ENCODE data around the gene TAOK3.
A peak's percentile ranks its signal among the peaks of the same experiment; 100 is the strongest.

Gene TAOK3

DNA sequence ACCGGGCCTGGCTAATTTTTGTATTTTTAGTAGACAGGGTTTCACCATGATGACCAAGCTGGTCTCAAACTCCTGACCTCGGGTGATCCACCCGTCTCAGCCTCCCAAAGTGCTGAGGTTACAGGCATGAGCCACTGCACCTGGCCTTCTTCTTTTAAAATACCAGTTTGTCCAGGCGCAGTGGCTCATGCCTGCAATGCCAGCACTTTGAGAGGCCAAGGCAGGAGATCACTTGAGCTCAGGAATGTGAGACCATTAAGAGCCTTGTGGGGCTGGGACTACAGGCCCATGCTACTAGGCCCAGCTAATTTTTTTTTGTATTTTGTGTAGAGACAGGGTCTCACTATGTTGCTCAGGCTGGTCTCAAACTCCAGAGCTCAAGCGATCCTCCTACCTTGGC is 244.8 kb downstream of the TAOK3 start:
- no peak for DNase-seq

DNA sequence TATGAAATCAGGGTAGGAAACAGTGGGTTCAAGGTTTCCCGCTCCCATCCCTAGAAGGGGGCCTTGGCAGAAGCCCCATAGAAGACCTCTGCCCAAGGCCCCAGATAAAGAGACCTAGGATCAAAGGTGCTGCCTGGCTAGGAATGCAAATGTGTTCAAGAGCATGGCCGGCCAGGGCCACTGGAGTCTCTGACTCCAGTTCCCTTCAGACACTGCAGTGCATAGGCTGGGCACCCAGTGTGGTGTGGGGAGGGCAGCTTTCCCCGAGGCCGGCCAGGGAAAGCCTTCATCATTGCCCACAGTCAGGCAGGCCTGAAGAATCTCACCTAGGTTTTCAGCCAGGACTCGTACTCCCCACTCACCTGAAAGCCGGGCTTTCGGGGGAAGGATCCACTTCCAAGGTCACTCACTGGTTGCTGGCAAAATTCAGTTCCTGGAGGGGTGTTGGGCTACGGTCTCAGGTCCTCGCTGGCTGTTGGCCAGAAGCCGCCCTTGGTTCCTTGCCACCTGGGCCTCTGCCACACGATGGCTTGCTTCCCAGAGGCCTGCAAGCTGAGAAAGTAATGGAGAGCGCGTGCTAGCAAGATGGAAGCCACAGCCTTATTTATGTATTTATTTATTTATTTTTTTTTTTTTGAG is 246.5 kb downstream of the TAOK3 start:
- DNase-seq: no peak

DNA sequence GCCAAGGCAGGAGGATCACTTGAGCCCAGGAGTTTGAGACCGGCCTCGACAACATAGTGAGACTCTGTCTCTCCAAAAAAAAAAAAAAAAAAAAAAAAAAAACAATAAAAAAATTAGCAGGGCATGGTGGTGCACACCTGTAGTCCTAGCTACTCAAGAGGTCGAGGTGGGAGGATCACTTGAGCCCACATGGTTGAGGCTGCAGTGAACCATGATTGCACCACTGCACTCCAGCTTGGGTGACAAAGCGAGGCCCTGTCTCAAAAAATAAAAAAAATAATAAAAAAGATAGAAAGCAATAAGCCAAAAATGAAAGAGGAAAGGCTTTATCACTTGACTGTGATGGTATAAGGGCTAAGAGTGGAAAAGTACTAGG is 247.0 kb downstream of the TAOK3 start:
- no peak for DNase-seq

DNA sequence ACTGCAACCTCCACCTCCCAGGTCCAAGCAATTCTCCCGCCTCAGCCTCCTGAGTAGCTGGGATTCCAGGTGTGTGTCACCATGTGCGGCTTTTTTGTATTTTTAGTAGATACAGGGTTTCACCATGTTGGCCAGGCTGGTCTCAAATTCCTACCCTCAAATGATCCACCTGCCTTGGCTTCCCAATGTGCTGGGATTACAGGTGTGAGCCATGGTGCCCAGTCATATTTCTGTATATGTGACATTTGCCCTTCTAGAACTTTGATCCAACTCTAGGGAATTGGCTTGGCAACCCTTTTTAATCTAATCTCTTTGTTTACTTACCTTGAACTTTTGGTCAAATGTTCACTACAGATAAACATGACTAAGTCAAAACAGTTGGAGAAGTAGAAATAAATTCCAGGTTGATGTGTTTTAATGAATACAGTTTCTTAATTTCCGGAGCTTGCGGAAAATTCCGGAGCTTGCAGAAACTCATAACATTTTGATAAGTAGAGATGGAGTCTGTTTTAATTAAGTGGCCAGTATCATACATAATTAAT is 248.3 kb downstream of the TAOK3 start:
- DNase-seq: no peak

DNA sequence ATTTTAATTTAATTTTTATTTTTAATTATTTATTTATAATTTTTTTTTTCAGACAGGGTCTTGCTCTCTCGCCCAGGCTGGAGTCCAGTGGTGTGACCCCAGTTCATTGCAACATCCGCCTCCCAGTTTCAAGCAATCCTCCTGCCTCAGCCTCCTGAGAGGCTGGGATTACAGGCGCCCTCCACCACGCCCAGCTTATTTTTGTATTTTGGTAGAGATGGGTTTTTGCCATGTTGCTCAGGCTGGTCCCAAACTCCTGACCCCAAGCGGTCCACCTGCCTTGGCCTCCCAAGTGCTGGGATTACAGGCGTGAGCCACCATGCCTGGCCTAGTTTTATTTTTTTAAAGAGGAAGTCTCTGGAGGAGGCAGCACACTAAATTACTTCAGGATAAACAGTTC is 250.4 kb downstream of the TAOK3 start:
- no peak for DNase-seq

DNA sequence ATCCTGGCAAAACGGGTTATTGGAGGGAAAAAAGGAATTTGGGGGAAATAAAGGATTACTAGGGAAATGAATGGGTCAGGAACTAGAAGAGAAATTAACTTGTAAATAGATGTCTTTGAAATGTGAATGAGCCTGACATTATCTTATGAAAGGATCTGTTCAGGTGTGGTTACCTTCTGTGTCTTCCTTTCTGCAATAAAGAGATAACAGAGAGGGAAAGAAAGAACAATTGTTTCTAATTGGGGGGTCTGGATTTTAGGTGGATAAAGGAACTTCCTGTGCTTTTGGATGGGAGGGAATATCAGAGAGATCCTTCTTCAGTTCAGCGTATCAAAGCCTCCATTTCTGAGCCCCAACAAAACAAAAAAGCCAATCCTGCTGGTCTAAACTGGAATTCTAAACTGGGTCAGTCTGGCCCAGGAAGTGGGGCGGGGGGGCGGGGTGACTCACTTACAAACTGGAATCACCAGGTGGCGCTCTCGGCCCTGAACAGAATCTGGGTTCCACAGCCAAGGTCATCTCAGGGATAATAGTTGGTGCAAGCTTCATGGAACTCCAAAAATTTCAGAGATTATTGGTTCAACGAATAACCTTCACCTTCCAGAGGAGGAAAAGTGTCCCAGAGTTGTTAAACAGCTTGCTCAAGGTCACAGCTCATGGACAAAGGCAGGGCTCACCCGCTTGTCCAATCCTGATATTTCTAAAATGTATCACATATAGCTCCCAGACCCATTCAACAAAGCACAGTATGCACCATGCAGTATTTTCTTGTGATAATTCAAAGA is 251.9 kb downstream of the TAOK3 start:
- DNase-seq: peak; percentile 63

DNA sequence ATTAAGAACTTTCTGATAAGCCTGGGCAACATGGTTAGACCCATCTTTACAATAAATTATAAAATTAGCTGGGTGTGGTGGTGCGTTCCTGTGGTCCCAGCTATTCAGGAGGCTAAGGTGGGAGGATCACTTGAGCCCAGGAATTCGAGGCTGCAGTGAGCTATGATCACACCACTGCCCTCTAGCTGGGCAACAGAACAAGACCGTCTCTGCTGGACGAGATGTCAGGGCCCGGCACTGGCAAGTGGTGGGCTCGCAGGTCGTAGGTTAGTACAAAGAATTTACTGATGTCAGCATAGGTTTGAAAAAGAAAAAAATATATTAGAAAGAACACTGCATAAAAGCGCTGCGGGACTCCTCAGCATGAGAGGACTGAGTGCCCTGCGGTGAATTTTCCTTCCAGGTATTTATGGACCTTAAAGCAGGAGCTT is 253.2 kb downstream of the TAOK3 start:
- DNase-seq: no peak

DNA sequence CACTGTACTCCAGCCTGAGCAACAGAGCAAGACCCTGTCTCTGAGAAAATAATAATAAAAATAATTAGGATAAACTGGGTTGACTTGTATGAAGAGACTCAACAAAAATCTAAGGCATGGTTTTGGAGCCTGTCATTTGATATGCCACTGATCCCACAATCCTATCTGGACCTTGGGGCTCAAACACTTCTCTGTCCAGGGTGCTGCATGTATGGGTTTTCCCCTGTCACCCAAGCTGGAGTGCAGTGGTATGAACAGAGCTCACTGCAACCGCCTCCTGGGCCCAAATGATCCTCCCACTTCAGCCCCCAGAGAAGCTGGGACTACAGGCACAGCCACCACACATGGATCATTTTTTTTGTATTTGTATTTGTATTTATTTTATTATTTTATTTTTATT is 263.6 kb downstream of the TAOK3 start:
- no peak for DNase-seq

DNA sequence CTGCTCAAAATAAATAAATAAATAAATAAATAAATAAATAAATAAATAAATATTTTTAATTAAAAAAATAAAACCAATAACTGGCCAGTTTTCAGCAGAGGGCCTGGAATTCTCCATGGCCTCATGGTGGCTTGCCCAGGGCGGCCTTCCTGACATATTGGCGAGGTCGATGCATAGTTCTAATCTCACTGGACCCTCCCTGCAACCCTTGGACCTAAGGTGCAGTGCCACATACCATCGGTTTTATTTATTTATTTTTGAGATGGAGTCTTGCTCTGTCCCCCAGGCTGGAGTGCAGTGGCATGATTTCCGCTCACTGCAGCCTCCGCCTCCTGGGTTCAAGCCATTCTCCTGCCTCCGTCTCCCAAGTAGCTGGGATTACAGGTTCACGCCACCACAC is 265.0 kb downstream of the TAOK3 start:
- no peak for DNase-seq

DNA sequence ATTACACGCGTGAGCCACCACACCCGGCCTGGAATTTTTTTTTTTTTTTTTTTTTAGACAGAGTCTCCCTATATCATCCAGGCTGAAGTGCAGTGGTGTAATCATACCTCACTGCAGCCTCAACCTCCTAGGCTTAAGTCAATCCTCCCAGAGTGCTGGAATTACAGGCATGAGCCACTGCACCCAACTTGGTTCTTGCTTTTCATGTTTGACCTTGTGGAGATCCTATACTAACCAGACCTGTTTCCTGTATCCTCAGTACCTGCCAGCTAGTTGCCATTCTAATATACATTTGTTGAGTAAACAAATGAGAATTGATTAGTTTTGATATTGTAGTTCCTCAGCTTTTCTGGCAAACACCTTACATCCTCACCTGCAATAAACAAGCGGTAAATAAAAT is 265.7 kb downstream of the TAOK3 start:
- DNase-seq: no peak

DNA sequence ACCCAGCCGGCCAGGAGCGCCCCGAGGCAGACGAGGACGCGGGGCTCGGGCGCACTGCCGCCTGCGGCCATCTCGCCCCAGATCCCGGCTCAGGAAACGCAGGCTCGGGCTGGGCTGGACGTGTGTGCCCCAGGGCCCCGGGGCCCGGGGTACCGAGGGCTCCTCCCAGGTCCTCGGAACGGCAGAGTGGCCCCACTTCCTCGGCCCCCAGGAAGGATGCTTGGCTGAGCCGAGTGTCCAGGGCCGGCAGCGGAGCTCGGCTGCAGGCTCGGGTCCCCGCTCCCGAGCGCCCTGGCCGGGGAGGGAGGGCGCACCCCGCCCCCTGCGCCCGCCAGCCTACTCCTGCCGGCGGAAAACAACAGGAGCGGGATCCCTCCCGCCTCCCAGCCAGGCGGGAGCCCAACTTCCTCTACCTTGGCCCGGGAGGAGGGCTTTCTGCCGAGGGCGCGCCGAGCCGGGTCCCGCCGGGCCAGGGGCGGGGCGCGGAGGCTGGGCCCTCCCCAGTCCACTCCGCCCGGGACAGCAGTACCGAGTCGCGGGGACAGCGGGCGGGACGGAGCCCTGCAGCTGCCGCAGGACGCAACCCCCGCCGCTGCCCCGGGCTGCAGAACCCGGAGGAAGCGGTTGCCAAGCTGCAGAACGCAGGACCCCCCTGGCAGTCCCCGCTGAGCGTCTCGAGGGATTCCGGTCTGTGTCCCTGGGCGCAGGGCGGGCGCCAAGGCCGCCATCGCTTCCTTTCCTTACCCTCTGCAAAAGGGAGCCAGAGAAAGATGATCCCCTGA is 268.9 kb downstream of the TAOK3 start, which contains the start of gene VSIG10:
VSIG10 (minus strand) TSS at position 411 of the 782 bp plus-strand sequence; CDS start at position 71, 340 bp downstream.
- DNase-seq: peak; percentile 71

DNA sequence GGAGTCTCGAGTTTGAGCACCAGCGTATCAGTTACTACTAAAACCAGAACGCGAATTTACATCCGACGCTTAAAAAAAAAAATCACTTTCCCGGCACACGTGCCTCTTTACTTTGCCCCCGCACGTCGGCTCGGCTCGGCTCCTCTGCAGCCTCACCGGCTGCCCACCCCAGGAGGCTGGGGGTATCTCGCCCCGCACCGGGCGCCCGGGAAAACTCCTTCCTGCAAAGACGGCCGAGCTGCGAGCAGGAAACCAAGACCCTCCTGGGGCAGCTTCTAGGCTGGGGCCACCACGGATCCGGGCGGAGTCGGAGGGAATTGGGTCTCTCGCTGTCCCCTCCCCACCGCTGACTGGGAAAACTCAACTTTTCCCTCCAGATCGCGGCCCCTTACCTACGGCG is 269.5 kb downstream of the TAOK3 start:
- peak; percentile 18 for DNase-seq

DNA sequence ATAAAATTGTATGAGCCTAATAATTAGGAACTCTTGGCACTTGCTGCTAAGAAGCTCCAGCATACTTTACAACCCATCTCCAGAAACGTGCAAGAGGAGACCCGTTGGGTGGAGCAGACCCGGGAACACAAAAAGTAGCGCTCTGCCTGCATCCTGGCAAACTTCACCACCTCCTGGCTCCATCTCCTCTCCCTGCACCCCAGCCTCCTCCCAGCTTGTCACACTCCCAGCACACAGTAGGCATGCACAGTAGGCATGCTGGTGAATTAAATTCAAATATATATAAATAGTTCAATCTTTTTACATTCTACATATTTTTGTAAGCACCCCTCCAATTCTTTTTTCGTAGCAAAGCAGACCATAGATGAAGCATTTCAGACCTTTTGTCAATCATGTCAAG is 270.1 kb downstream of the TAOK3 start:
- no peak for DNase-seq

DNA sequence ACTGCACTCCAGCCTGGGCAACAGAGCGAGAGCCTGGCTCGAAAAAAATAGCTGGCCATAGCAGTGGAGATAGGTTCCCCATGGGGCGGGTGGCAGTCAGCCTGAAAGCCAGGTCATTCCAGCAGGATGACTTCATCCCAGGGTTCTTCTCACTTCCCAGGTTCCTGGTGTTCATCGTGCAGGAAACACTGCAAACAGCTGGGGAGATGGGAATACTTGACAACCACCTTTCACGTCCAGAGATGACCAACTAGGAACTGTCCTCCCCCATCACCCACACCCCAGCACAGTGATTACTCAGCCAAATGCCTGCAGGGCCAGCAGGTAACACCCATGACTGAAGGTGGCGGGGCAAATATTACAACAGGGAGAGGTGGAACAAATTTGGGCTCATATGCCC is 270.6 kb downstream of the TAOK3 start:
- DNase-seq: peak; percentile 18

DNA sequence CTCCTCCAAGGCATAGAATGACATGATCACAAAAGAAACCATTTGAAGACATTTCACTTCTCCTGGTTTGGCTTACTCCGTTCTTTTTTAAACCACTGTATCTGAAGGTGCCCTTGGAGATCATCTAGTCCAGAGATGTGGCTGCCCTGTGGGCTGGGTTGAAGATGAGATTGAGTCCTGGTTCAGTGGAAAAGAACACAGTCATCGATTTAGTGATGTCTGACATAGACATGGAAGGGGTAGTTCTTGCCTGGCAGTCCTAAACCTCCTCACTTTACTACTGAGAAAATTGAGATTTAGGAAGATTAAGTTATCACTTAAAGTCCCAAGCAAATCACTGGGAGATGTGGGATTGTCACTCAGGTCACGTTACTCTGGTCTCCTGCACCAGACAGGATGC is 271.7 kb downstream of the TAOK3 start:
- no peak for DNase-seq
